GM12878 (cell line): ENCODE measurements around the gene NFE2L1. TPM values are rescaled to one million over a fixed set of nuclear protein-coding genes. Genes with fewer than 3 reads are reported as not detected.

Source experiments
- ATF7 ChIP-seq: fragments of 450-650 bp; IDR thresholded peaks from 2 replicates; pipeline ENCODE4 v1.6.1; 2016; ENCODE audit warnings: low read depth, mild to moderate bottlenecking
- FOXK2 ChIP-seq: fragments of 450-650 bp; IDR thresholded peaks from 2 replicates; pipeline ENCODE4 v1.6.1; 2017; ENCODE audit warnings: mild to moderate bottlenecking, moderate library complexity
- FOXM1 ChIP-seq: IDR thresholded peaks from 2 replicates; pipeline ENCODE4 v1.6.1; 2012; ENCODE audit warnings: low read depth, mild to moderate bottlenecking, inconsistent platforms, low read length, moderate library complexity
- HDAC2 ChIP-seq: fragments of 200-600 bp; sonication (generic); IDR thresholded peaks from 2 replicates; pipeline ENCODE4 v1.6.1; 2017
- MEF2A ChIP-seq: IDR thresholded peaks from 2 replicates; pipeline ENCODE4 v1.6.1; 2011; ENCODE audit warnings: low read depth, mild to moderate bottlenecking, low read length, moderate library complexity; ENCODE audit not compliant: insufficient read depth
- SPI1 ChIP-seq: IDR thresholded peaks from 2 replicates; pipeline ENCODE4 v1.6.1; 2011; ENCODE audit warnings: low read depth, mild to moderate bottlenecking, low read length, moderate library complexity, borderline replicate concordance; ENCODE audit not compliant: insufficient read depth
- TCF3 ChIP-seq: IDR thresholded peaks from 2 replicates; pipeline ENCODE4 v1.6.1; 2012; ENCODE audit warnings: low read depth, mild to moderate bottlenecking, low read length, borderline replicate concordance; ENCODE audit not compliant: insufficient read depth
- ZBTB4 ChIP-seq: fragments of 450-650 bp; formaldehyde crosslinking; IDR thresholded peaks from 2 replicates; pipeline ENCODE4 v1.4.0; 2022; ENCODE audit warnings: mild to moderate bottlenecking, moderate library complexity
- ZNF217 ChIP-seq: fragments of 450-650 bp; IDR thresholded peaks from 2 replicates; pipeline ENCODE4 v1.6.1; 2017; ENCODE audit warnings: antibody characterized with exemption, mild to moderate bottlenecking
- ZNF24 ChIP-seq: fragments of 450-650 bp; IDR thresholded peaks from 2 replicates; pipeline ENCODE4 v1.6.1; 2017; ENCODE audit warnings: antibody characterized with exemption, mild to moderate bottlenecking
- polyA plus RNA-seq, 11 experiments: library from polyadenylated mRNA; depleted of rRNA in 4 of 11; unstranded in 6 of 11; stranded (reverse) in 5 of 11; fragments of >200 nt; fragmentation: Nextera tagmentation in 4 of 11; fragmentation: Illumina TruSeq in 1 of 11; extraction: Ambion mirVana in 4 of 11; extraction: Trizol in 1 of 11; gene quantifications; 1 replicate in 1 of 11; 2 replicates in 10 of 11; pipeline versions ENCODE4 v1.2.1 to v1.2.3, GENCODE V29; 2011 to 2016; ENCODE audit warnings: inconsistent platforms in 2 of 11, missing spikeins in 2 of 11, low read depth in 1 of 11
- total RNA-seq, 4 experiments: library from RNA; depleted of rRNA in 3 of 4; stranded (reverse); fragments of >200 nt in 3 of 4; fragmentation: Illumina TruSeq in 1 of 4; extraction: Trizol in 1 of 4; gene quantifications; 2 replicates each; pipeline versions ENCODE4 v1.2.1 to v1.2.3, GENCODE V29; 2013 to 2021
- TF ChIP-seq, protein P1 (sequence below): fragments of 450-650 bp; IDR thresholded peaks from 2 replicates; pipeline ENCODE4 v1.6.1; 2014; ENCODE audit warnings: mild to moderate bottlenecking
- TF ChIP-seq, protein P2 (sequence below): fragments of 450-650 bp; IDR thresholded peaks from 2 replicates; pipeline ENCODE4 v1.6.1; 2017; ENCODE audit warnings: borderline replicate concordance
- TF ChIP-seq, protein P3 (sequence below), 3 experiments: IDR thresholded peaks in 2 of 3; conservative IDR thresholded peaks in 1 of 3; 2 replicates each; pipeline ENCODE4 v1.5.1; 2011; ENCODE audit warnings: low read depth in 3 of 3, low read length in 3 of 3, mild to moderate bottlenecking in 3 of 3, control low read depth in 2 of 3, moderate library complexity in 2 of 3, inconsistent platforms in 1 of 3, mixed read lengths in 1 of 3; ENCODE audit not compliant: control insufficient read depth in 2 of 3, insufficient read depth in 1 of 3; ENCODE audit errors: extremely low read depth in 1 of 3
- TF ChIP-seq, protein P4 (sequence below): fragments of 450-650 bp; IDR thresholded peaks from 2 replicates; pipeline ENCODE4 v1.6.1; 2018; ENCODE audit warnings: mild to moderate bottlenecking, low read depth, moderate library complexity; ENCODE audit not compliant: partially characterized antibody

The NFE2L1 gene
- total and polyA plus RNA-seq, 10 of the 15 experiments (the other 5 are each of a cell fraction or from before 2014, with no cell fraction given): 3.8 to 104 (median 26.4) TPM

DNA sequence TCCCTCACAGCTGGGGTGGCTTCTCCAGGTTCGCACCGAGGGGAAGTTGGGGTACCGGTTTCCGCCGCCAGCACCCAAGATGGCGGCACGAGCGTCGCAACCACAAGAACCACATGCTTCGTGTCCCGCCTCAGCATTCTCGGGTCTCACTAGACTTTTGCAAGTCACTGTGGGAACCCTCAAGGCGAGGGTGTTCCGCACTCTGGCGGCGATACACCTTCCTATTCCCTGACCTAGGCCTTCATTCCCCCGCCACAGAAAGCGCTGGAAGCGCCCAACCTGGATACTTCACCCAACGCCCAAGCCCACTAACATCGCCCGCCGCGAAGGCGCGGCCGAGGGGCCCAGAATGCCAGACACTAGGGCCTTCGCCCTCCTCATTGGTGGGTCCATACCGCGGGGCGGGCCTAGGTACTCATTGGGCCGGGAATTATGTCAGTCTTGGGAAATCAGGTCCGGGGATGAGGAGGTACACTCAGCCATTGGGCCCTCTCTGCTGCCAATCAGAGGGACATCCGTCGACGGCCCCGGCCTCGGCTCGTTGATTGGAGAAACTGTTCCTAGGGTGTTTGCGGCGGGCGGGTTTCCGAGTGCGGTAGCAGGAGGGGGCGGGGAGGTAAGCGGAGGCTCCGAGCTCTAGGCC lies at the start of gene NFE2L1 (continued):
- peak; percentile 48; the same call in 1 of the 2 replicates for TF ChIP-seq SPI1
- no peak for TF ChIP-seq MEF2A
- TF ChIP-seq, protein P1, sequence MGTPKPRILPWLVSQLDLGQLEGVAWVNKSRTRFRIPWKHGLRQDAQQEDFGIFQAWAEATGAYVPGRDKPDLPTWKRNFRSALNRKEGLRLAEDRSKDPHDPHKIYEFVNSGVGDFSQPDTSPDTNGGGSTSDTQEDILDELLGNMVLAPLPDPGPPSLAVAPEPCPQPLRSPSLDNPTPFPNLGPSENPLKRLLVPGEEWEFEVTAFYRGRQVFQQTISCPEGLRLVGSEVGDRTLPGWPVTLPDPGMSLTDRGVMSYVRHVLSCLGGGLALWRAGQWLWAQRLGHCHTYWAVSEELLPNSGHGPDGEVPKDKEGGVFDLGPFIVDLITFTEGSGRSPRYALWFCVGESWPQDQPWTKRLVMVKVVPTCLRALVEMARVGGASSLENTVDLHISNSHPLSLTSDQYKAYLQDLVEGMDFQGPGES: peak; percentile 90
- TF ChIP-seq FOXM1: no peak; the same call in 1 of the 2 replicates
- TF ChIP-seq FOXK2: no peak; the same call in 1 of the 2 replicates
- TF ChIP-seq TCF3: peak; percentile 67; the same call in 1 of the 2 replicates
- TF ChIP-seq ZBTB4: no peak
- peak; percentile 56 for TF ChIP-seq ATF7
- no peak for TF ChIP-seq ZNF217
- no peak for TF ChIP-seq ZNF24
- TF ChIP-seq, protein P2, sequence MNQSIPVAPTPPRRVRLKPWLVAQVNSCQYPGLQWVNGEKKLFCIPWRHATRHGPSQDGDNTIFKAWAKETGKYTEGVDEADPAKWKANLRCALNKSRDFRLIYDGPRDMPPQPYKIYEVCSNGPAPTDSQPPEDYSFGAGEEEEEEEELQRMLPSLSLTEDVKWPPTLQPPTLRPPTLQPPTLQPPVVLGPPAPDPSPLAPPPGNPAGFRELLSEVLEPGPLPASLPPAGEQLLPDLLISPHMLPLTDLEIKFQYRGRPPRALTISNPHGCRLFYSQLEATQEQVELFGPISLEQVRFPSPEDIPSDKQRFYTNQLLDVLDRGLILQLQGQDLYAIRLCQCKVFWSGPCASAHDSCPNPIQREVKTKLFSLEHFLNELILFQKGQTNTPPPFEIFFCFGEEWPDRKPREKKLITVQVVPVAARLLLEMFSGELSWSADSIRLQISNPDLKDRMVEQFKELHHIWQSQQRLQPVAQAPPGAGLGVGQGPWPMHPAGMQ: peak; percentile 62; the same call in 1 of the 2 replicates
- no peak for TF ChIP-seq HDAC2
- TF ChIP-seq, protein P3, sequence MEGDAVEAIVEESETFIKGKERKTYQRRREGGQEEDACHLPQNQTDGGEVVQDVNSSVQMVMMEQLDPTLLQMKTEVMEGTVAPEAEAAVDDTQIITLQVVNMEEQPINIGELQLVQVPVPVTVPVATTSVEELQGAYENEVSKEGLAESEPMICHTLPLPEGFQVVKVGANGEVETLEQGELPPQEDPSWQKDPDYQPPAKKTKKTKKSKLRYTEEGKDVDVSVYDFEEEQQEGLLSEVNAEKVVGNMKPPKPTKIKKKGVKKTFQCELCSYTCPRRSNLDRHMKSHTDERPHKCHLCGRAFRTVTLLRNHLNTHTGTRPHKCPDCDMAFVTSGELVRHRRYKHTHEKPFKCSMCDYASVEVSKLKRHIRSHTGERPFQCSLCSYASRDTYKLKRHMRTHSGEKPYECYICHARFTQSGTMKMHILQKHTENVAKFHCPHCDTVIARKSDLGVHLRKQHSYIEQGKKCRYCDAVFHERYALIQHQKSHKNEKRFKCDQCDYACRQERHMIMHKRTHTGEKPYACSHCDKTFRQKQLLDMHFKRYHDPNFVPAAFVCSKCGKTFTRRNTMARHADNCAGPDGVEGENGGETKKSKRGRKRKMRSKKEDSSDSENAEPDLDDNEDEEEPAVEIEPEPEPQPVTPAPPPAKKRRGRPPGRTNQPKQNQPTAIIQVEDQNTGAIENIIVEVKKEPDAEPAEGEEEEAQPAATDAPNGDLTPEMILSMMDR (IDR thresholded peaks at IDR 0.05 in 2 of 3, conservative IDR thresholded peaks at IDR 0.05 in 1 of 3; ENCODE audit: control insufficient read depth in 2 of 3, extremely low read depth in 1 of 3, insufficient read depth in 1 of 3, low read depth in 3 of 3, low read length in 3 of 3): no peak
- TF ChIP-seq, protein P4, sequence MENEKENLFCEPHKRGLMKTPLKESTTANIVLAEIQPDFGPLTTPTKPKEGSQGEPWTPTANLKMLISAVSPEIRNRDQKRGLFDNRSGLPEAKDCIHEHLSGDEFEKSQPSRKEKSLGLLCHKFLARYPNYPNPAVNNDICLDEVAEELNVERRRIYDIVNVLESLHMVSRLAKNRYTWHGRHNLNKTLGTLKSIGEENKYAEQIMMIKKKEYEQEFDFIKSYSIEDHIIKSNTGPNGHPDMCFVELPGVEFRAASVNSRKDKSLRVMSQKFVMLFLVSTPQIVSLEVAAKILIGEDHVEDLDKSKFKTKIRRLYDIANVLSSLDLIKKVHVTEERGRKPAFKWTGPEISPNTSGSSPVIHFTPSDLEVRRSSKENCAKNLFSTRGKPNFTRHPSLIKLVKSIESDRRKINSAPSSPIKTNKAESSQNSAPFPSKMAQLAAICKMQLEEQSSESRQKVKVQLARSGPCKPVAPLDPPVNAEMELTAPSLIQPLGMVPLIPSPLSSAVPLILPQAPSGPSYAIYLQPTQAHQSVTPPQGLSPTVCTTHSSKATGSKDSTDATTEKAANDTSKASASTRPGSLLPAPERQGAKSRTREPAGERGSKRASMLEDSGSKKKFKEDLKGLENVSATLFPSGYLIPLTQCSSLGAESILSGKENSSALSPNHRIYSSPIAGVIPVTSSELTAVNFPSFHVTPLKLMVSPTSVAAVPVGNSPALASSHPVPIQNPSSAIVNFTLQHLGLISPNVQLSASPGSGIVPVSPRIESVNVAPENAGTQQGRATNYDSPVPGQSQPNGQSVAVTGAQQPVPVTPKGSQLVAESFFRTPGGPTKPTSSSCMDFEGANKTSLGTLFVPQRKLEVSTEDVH: no peak
